SU-DHL-6 (cell line): ENCODE measurements around the gene SPATA2.

ENCODE experiments used
- EZH2phosphoT487 ChIP-seq: fragments of 200-600 bp; sonication (generic), shearing (Covaris generic); conservative IDR thresholded peaks from 2 replicates; pipeline ENCODE4 v1.6.1; 2018; ENCODE audit warnings: mild to moderate bottlenecking, antibody characterized with exemption, low read length, moderate library complexity, mixed read lengths
- TF ChIP-seq, protein P1 (sequence below): fragments of 200-600 bp; sonication (generic); IDR thresholded peaks from one replicate; pipeline ENCODE4 v1.5.1; 2017; ENCODE audit warnings: antibody characterized with exemption, mild to moderate bottlenecking, low read length, moderate library complexity; ENCODE audit not compliant: insufficient read depth, poor library complexity, severe bottlenecking

DNA sequence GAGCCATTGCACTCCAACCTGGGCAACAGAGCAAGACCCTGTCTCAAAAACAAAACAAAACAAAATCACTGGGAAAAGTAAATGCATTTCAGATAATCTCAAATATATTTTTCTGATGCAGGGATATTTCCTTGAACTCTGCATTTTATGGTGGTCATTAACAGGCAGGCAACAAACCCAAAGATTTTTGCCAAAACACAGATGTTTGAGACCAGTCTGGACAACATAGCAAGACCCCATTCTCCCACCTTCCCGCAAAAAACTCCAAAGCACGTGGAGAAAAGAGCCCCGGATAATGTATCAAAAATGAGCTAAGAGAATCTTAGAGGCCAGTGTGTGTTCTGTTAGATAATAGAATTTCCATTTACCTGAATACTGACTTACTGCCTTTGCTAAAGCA, 58.4 kb downstream of the SPATA2 start:
- TF ChIP-seq, protein P1, sequence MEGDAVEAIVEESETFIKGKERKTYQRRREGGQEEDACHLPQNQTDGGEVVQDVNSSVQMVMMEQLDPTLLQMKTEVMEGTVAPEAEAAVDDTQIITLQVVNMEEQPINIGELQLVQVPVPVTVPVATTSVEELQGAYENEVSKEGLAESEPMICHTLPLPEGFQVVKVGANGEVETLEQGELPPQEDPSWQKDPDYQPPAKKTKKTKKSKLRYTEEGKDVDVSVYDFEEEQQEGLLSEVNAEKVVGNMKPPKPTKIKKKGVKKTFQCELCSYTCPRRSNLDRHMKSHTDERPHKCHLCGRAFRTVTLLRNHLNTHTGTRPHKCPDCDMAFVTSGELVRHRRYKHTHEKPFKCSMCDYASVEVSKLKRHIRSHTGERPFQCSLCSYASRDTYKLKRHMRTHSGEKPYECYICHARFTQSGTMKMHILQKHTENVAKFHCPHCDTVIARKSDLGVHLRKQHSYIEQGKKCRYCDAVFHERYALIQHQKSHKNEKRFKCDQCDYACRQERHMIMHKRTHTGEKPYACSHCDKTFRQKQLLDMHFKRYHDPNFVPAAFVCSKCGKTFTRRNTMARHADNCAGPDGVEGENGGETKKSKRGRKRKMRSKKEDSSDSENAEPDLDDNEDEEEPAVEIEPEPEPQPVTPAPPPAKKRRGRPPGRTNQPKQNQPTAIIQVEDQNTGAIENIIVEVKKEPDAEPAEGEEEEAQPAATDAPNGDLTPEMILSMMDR, result no peak
- no peak for TF ChIP-seq EZH2phosphoT487
